Measurements from ENCODE around the gene FBXO21.

The FBXO21 gene

DNA sequence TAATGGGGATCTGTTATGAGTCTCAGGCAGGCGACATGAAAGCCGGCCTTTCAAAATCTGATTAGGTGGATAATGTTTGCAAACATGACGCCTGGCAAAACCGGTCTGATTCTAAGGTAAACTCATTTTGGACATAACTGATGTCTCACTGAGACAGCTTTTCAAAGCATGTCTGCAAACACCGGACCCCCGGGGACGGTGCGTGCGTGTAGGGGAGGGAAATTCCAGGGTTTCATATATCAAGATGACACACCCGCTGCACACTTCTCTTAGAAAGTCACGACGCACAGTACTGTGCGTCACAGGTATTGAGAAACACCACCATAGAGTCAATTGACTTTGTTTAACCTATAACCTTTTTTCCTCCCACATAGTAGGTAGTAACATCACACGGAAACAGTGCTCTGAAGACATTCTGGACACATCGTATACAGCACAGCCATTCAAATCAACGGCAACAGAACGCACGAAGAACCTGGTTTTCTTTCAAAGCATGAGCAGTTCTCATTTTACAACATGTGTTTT is 47.2 kb downstream of the FBXO21 start:
- Histone ChIP-seq H3K9me3 (ENCODE audit: control insufficient read depth in 2 of 2, low read length in 2 of 2) (no peaks in the 10 kb centered on the region), H3K27ac (ENCODE audit: low read depth in 2 of 2, low read length in 2 of 2) (no peak overlapping the region), H3K9ac (ENCODE audit: low read depth in 1 of 2, low read length in 2 of 2) (no peak overlapping the region), H3K4me1 (ENCODE audit: control insufficient read depth in 2 of 2, insufficient read depth in 2 of 2, low read length in 2 of 2) (peaks cover 0 to 8% of the 10 kb centered on the region in 2 donors), H3K36me3 (ENCODE audit: control insufficient read depth in 2 of 2, insufficient read depth in 2 of 2, low read length in 2 of 2) (peaks cover 15 to 23% of the 10 kb centered on the region in 2 donors), H3K27me3 (ENCODE audit: control insufficient read depth in 2 of 2, insufficient read depth in 2 of 2, low read length in 2 of 2) (no peaks in the 10 kb centered on the region), H3K4me3 (ENCODE audit: low read length in 2 of 2) (no peak overlapping the region)

DNA sequence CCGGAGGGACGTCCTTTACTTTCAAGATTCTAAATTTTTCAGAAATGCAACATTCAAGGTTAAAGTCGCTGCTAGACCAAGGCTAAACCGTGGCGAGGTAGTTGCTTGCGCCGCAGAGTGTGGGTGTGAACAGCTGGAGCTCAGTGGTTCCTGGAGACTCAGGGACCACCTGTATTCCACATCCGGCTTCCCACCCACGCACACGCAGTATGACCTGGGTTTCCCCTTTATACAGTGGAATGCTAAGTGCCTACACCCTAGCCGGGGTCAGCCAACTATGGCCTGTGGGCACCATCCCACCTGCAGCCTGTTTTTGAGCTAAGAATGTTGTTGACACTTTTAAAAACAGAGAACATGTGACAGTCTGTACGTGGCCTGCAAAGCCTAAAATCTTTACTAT is 48.2 kb downstream of the FBXO21 start:
- Histone ChIP-seq H3K36me3 (ENCODE audit: control insufficient read depth in 2 of 2, insufficient read depth in 2 of 2, low read length in 2 of 2) (peaks cover 11 to 19% of the 10 kb centered on the region in 2 donors), H3K27ac (ENCODE audit: low read depth in 2 of 2, low read length in 2 of 2) (no peak overlapping the region), H3K9ac (ENCODE audit: low read depth in 1 of 2, low read length in 2 of 2) (no peak overlapping the region), H3K27me3 (ENCODE audit: control insufficient read depth in 2 of 2, insufficient read depth in 2 of 2, low read length in 2 of 2) (no peaks in the 10 kb centered on the region), H3K4me1 (ENCODE audit: control insufficient read depth in 2 of 2, insufficient read depth in 2 of 2, low read length in 2 of 2) (peaks cover 0 to 8% of the 10 kb centered on the region in 2 donors), H3K4me3 (ENCODE audit: low read length in 2 of 2) (no peak overlapping the region), H3K9me3 (ENCODE audit: control insufficient read depth in 2 of 2, low read length in 2 of 2) (no peaks in the 10 kb centered on the region)

DNA sequence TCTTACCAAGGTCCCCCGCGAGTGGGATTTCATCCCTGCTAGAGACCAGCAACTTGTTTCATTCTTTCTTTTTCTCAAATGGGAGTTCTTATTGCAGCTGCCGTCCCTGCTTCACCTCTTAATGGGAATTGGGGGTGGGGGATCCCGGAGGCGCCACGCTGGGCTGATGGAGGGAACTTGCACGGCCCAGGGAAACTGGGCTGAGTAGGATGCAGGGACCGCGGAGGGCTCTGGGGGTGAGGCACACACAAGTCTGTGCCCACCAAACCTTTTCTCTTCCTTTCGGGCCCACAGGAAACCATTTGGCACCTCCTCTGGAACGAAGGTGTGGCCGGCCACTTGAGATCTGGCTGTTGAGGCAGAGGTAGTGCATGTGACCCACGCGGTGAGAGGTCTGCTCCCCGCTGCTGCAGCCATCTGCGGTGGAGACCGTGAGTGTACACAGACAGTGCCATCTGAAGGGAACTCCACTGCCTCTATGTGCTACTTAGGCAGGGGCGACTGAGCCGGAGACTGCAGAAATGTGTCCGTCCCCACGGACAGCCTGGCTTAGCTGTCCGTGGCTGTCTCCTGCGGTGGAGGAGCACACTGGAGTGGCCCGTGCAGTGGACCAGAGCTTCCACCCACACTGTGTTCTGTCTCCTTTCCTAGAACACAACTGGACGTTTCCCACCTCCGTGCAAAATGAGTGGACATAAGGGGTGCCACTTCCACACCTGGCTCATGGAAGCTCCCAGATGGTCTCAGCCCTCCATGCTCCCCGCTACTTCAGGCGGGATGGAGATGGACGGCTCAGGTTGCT is 49.0 kb downstream of the FBXO21 start:
- peaks cover 11 to 18% of the 10 kb centered on the region in 2 donors for H3K36me3 ChIP-seq (ENCODE audit: control insufficient read depth in 2 of 2, insufficient read depth in 2 of 2, low read length in 2 of 2)
- no peaks in the 10 kb centered on the region for H3K27me3 ChIP-seq (ENCODE audit: control insufficient read depth in 2 of 2, insufficient read depth in 2 of 2, low read length in 2 of 2)
- H3K9ac ChIP-seq (ENCODE audit: low read depth in 1 of 2, low read length in 2 of 2): no peak overlapping the region
- no peak overlapping the region for H3K27ac ChIP-seq (ENCODE audit: low read depth in 2 of 2, low read length in 2 of 2)
- no peaks in the 10 kb centered on the region for H3K9me3 ChIP-seq (ENCODE audit: control insufficient read depth in 2 of 2, low read length in 2 of 2)
- H3K4me3 ChIP-seq (ENCODE audit: low read length in 2 of 2): no peak overlapping the region
- peaks cover 0 to 8% of the 10 kb centered on the region in 2 donors for H3K4me1 ChIP-seq (ENCODE audit: control insufficient read depth in 2 of 2, insufficient read depth in 2 of 2, low read length in 2 of 2)

DNA sequence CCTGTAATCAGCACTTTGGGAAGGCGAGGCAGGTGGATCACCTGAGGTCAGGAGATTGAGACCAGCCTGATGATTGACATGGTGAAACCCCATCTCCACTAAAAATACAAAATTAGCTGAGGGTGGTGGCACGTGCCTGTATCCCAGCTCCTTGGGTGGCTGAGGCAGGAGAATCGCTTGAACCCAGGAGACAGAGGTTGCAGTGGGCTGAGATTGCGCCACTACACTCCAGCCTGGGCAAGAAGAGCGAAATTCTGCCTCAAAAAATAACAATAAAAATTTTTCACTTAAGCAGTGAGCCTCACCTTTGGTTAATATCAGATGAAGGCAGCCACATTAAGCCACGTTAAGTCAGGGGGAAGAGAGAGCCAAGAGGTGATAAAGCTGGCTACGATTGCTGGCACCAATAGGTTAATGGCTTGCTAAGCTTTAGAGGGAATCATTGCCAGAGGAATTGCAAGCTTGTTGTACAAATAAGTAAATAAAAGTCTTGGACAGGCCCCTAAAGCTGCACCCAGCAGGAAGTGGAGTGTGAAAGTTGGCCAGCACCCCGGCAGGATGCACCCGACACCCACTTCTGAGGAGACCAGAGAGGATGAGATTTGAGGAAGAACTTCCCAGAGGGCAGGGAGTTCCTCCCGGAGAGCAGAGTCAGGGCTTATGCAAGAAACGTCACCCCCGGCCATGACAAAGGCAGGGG is 49.7 kb downstream of the FBXO21 start:
- Histone ChIP-seq H3K9me3 (ENCODE audit: control insufficient read depth in 2 of 2, low read length in 2 of 2) (no peaks in the 10 kb centered on the region), H3K27ac (ENCODE audit: low read depth in 2 of 2, low read length in 2 of 2) (no peak overlapping the region), H3K4me1 (ENCODE audit: control insufficient read depth in 2 of 2, insufficient read depth in 2 of 2, low read length in 2 of 2) (peaks cover 0 to 8% of the 10 kb centered on the region in 2 donors), H3K9ac (ENCODE audit: low read depth in 1 of 2, low read length in 2 of 2) (no peak overlapping the region), H3K4me3 (ENCODE audit: low read length in 2 of 2) (no peak overlapping the region), H3K36me3 (ENCODE audit: control insufficient read depth in 2 of 2, insufficient read depth in 2 of 2, low read length in 2 of 2) (peaks cover 6 to 12% of the 10 kb centered on the region in 2 donors), H3K27me3 (ENCODE audit: control insufficient read depth in 2 of 2, insufficient read depth in 2 of 2, low read length in 2 of 2) (no peaks in the 10 kb centered on the region)

- Histone ChIP-seq H3K36me3 (ENCODE audit: control insufficient read depth in 2 of 2, insufficient read depth in 2 of 2, low read length in 2 of 2) (peaks cover 0 to 3% of the 10 kb centered on the region in 2 donors), H3K9ac (ENCODE audit: low read depth in 1 of 2, low read length in 2 of 2) (no peak overlapping the region), H3K4me1 (ENCODE audit: control insufficient read depth in 2 of 2, insufficient read depth in 2 of 2, low read length in 2 of 2) (peaks cover 0 to 8% of the 10 kb centered on the region in 2 donors), H3K9me3 (ENCODE audit: control insufficient read depth in 2 of 2, low read length in 2 of 2) (no peaks in the 10 kb centered on the region), H3K27ac (ENCODE audit: low read depth in 2 of 2, low read length in 2 of 2) (no peak overlapping the region), H3K27me3 (ENCODE audit: control insufficient read depth in 2 of 2, insufficient read depth in 2 of 2, low read length in 2 of 2) (no peaks in the 10 kb centered on the region), H3K4me3 (ENCODE audit: low read length in 2 of 2) (no peak overlapping the region)
Observed at GRCh38 chr12:117139025-117139717, 51.1 kb downstream of the FBXO21 start.

GRCh38 chr12:117134721-117135120 is 55.5 kb downstream of the FBXO21 start:
- no peaks in the 10 kb centered on the region for H3K27me3 ChIP-seq (ENCODE audit: control insufficient read depth in 2 of 2, insufficient read depth in 2 of 2, low read length in 2 of 2)
- no peaks in the 10 kb centered on the region for H3K36me3 ChIP-seq (ENCODE audit: control insufficient read depth in 2 of 2, insufficient read depth in 2 of 2, low read length in 2 of 2)
- no peaks in the 10 kb centered on the region for H3K9me3 ChIP-seq (ENCODE audit: control insufficient read depth in 2 of 2, low read length in 2 of 2)
- no peak overlapping the region for H3K4me3 ChIP-seq (ENCODE audit: low read length in 2 of 2)
- no peaks in the 10 kb centered on the region for H3K4me1 ChIP-seq (ENCODE audit: control insufficient read depth in 2 of 2, insufficient read depth in 2 of 2, low read length in 2 of 2)
- H3K27ac ChIP-seq (ENCODE audit: low read depth in 2 of 2, low read length in 2 of 2): no peak overlapping the region
- no peak overlapping the region for H3K9ac ChIP-seq (ENCODE audit: low read depth in 1 of 2, low read length in 2 of 2)

GRCh38 chr12:117134059-117134458 is 56.2 kb downstream of the FBXO21 start:
- H3K27ac ChIP-seq (ENCODE audit: low read depth in 2 of 2, low read length in 2 of 2): no peak overlapping the region
- H3K9me3 ChIP-seq (ENCODE audit: control insufficient read depth in 2 of 2, low read length in 2 of 2): no peaks in the 10 kb centered on the region
- H3K4me1 ChIP-seq (ENCODE audit: control insufficient read depth in 2 of 2, insufficient read depth in 2 of 2, low read length in 2 of 2): no peaks in the 10 kb centered on the region
- no peaks in the 10 kb centered on the region for H3K27me3 ChIP-seq (ENCODE audit: control insufficient read depth in 2 of 2, insufficient read depth in 2 of 2, low read length in 2 of 2)
- no peak overlapping the region for H3K4me3 ChIP-seq (ENCODE audit: low read length in 2 of 2)
- H3K9ac ChIP-seq (ENCODE audit: low read depth in 1 of 2, low read length in 2 of 2): no peak overlapping the region
- H3K36me3 ChIP-seq (ENCODE audit: control insufficient read depth in 2 of 2, insufficient read depth in 2 of 2, low read length in 2 of 2): no peaks in the 10 kb centered on the region

DNA sequence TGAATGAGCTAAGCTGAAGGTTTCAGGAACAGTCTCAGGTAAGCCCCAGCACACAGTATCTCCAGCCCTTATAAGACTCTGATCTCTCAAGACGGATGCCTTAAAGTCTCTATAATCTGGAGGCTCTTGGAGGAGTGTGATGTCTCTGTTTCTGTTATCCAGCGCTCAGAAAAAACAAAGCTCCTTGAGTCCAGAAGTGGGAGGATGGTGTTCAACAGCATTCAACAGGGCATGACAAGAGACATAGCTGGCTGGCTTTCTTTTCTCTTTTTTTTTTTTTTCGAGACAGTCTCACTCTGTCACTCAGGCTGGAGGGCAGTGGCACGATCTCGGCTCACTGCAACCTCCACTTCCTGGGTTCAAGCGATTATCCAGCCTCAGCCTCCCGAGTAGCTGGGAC is 59.5 kb downstream of the FBXO21 start:
- no peak overlapping the region for H3K4me3 ChIP-seq (ENCODE audit: low read length in 2 of 2)
- no peaks in the 10 kb centered on the region for H3K27me3 ChIP-seq (ENCODE audit: control insufficient read depth in 2 of 2, insufficient read depth in 2 of 2, low read length in 2 of 2)
- no peaks in the 10 kb centered on the region for H3K4me1 ChIP-seq (ENCODE audit: control insufficient read depth in 2 of 2, insufficient read depth in 2 of 2, low read length in 2 of 2)
- H3K27ac ChIP-seq (ENCODE audit: low read depth in 2 of 2, low read length in 2 of 2): no peak overlapping the region
- no peaks in the 10 kb centered on the region for H3K9me3 ChIP-seq (ENCODE audit: control insufficient read depth in 2 of 2, low read length in 2 of 2)
- no peaks in the 10 kb centered on the region for H3K36me3 ChIP-seq (ENCODE audit: control insufficient read depth in 2 of 2, insufficient read depth in 2 of 2, low read length in 2 of 2)
- H3K9ac ChIP-seq (ENCODE audit: low read depth in 1 of 2, low read length in 2 of 2): no peak overlapping the region

DNA sequence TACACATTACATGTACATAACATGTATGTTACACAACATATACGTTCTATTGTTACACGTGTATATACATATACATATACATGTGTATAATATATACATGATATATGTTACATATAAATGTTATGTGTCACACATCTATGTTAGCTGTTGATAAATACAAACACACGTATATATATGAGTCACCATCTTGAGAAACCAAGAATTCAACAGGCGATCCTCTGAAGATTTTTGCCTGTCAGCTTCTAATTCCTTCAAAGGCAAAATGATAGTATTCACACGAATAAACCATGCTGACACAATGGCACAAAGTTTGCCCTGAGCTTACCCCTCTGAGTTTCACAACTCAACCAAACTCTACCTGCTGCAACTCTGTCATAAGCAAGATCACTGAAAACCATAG is 60.9 kb downstream of the FBXO21 start:
- Histone ChIP-seq H3K27ac (ENCODE audit: low read depth in 2 of 2, low read length in 2 of 2) (no peak overlapping the region), H3K36me3 (ENCODE audit: control insufficient read depth in 2 of 2, insufficient read depth in 2 of 2, low read length in 2 of 2) (no peaks in the 10 kb centered on the region), H3K4me3 (ENCODE audit: low read length in 2 of 2) (no peak overlapping the region), H3K27me3 (ENCODE audit: control insufficient read depth in 2 of 2, insufficient read depth in 2 of 2, low read length in 2 of 2) (no peaks in the 10 kb centered on the region), H3K9me3 (ENCODE audit: control insufficient read depth in 2 of 2, low read length in 2 of 2) (no peaks in the 10 kb centered on the region), H3K9ac (ENCODE audit: low read depth in 1 of 2, low read length in 2 of 2) (no peak overlapping the region), H3K4me1 (ENCODE audit: control insufficient read depth in 2 of 2, insufficient read depth in 2 of 2, low read length in 2 of 2) (no peaks in the 10 kb centered on the region)
